GM12878 (cell line): ENCODE measurements around the gene SGTA. TPM values are rescaled to one million over a fixed set of nuclear protein-coding genes. Genes with fewer than 3 reads are reported as not detected.

ENCODE experiments used
- ATAC-seq: fragments of 200-7000 bp; cut with Tn5 transposase; 3 replicates; pipeline ENCODE4 v1.9.1; 2020; ENCODE audit warnings: mild to moderate bottlenecking, moderate library complexity
- BruUV-seq: library from RNA; stranded (reverse); fragments of 400-500 nt; replicated peaks from 2 replicates; lab custom pipeline; 2021; lab: Mats Ljungman, UMichigan
- CTCF ChIA-PET: fragments of 300-600 bp; sonication (Branson Sonifier 250); formaldehyde crosslinking; extraction: SDS; loops from one replicate; lab custom pipeline; 2021; ENCODE audit warnings: inconsistent platforms; lab: Yijun Ruan, JAX
- POLR2A ChIA-PET: fragments of 350-600 bp; formaldehyde crosslinking; extraction: SDS; loops from one replicate; lab custom pipeline; 2021; ENCODE audit warnings: inconsistent platforms; lab: Charles Lee
- RAD21 ChIA-PET: fragments of 300-600 bp; sonication (Branson Sonifier 250); formaldehyde crosslinking; loops from one replicate; lab custom pipeline; 2023; ENCODE audit warnings: antibody characterized with exemption; ENCODE audit not compliant: unreplicated experiment; lab: Charles Lee
- SMC1A ChIA-PET: fragments of 300-600 bp; sonication (Branson Sonifier 250); formaldehyde crosslinking; loops from one replicate; lab custom pipeline; 2023; ENCODE audit not compliant: unreplicated experiment, uncharacterized antibody; lab: Charles Lee
- DNase-seq: peaks from one replicate; pipeline ENCODE4 v3.0.0-alpha.2; 2011; ENCODE audit warnings: low read depth, low spot score
- FAIRE-seq: peaks from 3 replicates; lab custom pipeline; 2011; peaks lifted over from hg19 to GRCh38; lab: Jason Lieb, UNC
- H2AFZ ChIP-seq: 2 replicates; pipeline ENCODE4 v1.6.0; 2011; ENCODE audit warnings: low read depth, low read length, control low read depth; ENCODE audit not compliant: control insufficient read depth
- H3K27ac ChIP-seq: 2 replicates; pipeline ENCODE4 v1.5.1; 2011; ENCODE audit warnings: control low read depth; ENCODE audit not compliant: control insufficient read depth, insufficient read depth
- H3K27me3 ChIP-seq, 2 experiments: replicated peaks in 1 of 2; 2 replicates each; pipeline versions ENCODE4 v1.6.0 to v1.6.1; 2011; ENCODE audit warnings: low read length in 1 of 2; ENCODE audit not compliant: control insufficient read depth in 2 of 2, insufficient read depth in 2 of 2
- H3K36me3 ChIP-seq, 2 experiments: 2 replicates each; pipeline ENCODE4 v1.5.1; 2011; ENCODE audit warnings: low read length in 1 of 2; ENCODE audit not compliant: control insufficient read depth in 2 of 2, insufficient read depth in 2 of 2
- H3K4me1 ChIP-seq: 2 replicates; pipeline ENCODE4 v1.6.1; 2011; ENCODE audit warnings: mild to moderate bottlenecking, low read length, moderate library complexity, mixed read lengths; ENCODE audit not compliant: control insufficient read depth, insufficient read depth
- H3K4me2 ChIP-seq: 2 replicates; pipeline ENCODE4 v1.6.0; 2011; ENCODE audit warnings: control low read depth; ENCODE audit not compliant: control insufficient read depth, insufficient read depth
- H3K4me3 ChIP-seq: fragments of 200-600 bp; sonication (generic); 2 replicates; pipeline ENCODE4 v1.5.1; 2016
- H3K79me2 ChIP-seq: 2 replicates; pipeline ENCODE4 v1.6.0; 2011; ENCODE audit warnings: low read length; ENCODE audit not compliant: control insufficient read depth, insufficient read depth
- H3K9ac ChIP-seq: 2 replicates; pipeline ENCODE4 v1.8.0; 2011; ENCODE audit warnings: low read length, control low read depth, mixed read lengths; ENCODE audit not compliant: control insufficient read depth, insufficient read depth
- H3K9me3 ChIP-seq: replicated peaks from 3 replicates; pipeline ENCODE4 v1.5.1; 2011; ENCODE audit warnings: mild to moderate bottlenecking, low read length; ENCODE audit not compliant: control insufficient read depth, insufficient read depth
- H4K20me1 ChIP-seq: 2 replicates; pipeline ENCODE4 v1.6.0; 2011; ENCODE audit not compliant: control insufficient read depth, insufficient read depth
- CHD4 ChIP-seq: fragments of 200-600 bp; sonication (generic); IDR thresholded peaks from 2 replicates; pipeline ENCODE4 v1.6.1; 2016; ENCODE audit warnings: mild to moderate bottlenecking
- E4F1 ChIP-seq: fragments of 450-650 bp; IDR thresholded peaks from 2 replicates; pipeline ENCODE4 v1.6.1; 2018; ENCODE audit warnings: borderline replicate concordance, mild to moderate bottlenecking; ENCODE audit not compliant: partially characterized antibody
- IRF5 ChIP-seq: fragments of 450-650 bp; IDR thresholded peaks from 2 replicates; pipeline ENCODE4 v1.6.1; 2017; ENCODE audit warnings: borderline replicate concordance
- POLR2A ChIP-seq: IDR thresholded peaks from 2 replicates; pipeline ENCODE4 v1.6.1; 2011; ENCODE audit warnings: low read depth, mild to moderate bottlenecking, low read length
- SPI1 ChIP-seq: IDR thresholded peaks from 2 replicates; pipeline ENCODE4 v1.6.1; 2011; ENCODE audit warnings: low read depth, mild to moderate bottlenecking, low read length, moderate library complexity, borderline replicate concordance; ENCODE audit not compliant: insufficient read depth
- SRF ChIP-seq, 2 experiments: IDR thresholded peaks; 2 replicates each; pipeline ENCODE4 v1.6.1; 2011; ENCODE audit warnings: low read depth in 2 of 2, low read length in 2 of 2, mild to moderate bottlenecking in 1 of 2, moderate library complexity in 1 of 2
- WGBS: methylation state at CpG from one replicate; pipeline ENCODE4 v1.1.6; 2016; ENCODE audit warnings: low lambda C conversion rate; ENCODE audit not compliant: insufficient replicate concordance, insufficient coverage; ENCODE audit errors: missing lambda C conversion rate; 5-methylcytosine and 5-hydroxymethylcytosine counted together
- in situ Hi-C: fragments of 300-500 bp; cut with MboI; formaldehyde crosslinking; loops from 9 replicates; pipeline ENCODE4 v1.14.3; 2018; ENCODE audit warnings: mixed read lengths
- intact Hi-C: fragments of 100-400 bp; cut with micrococcal nuclease; formaldehyde crosslinking; loops from one replicate; pipeline ENCODE4 v1.14.2; 2022; ENCODE audit not compliant: unreplicated experiment
- polyA plus RNA-seq, 11 experiments: library from polyadenylated mRNA; depleted of rRNA in 4 of 11; unstranded in 6 of 11; stranded (reverse) in 5 of 11; fragments of >200 nt; fragmentation: Nextera tagmentation in 4 of 11; fragmentation: Illumina TruSeq in 1 of 11; extraction: Ambion mirVana in 4 of 11; extraction: Trizol in 1 of 11; gene quantifications; 1 replicate in 1 of 11; 2 replicates in 10 of 11; pipeline versions ENCODE4 v1.2.1 to v1.2.3, GENCODE V29; 2011 to 2016; ENCODE audit warnings: inconsistent platforms in 2 of 11, missing spikeins in 2 of 11, low read depth in 1 of 11
- total RNA-seq, 4 experiments: library from RNA; depleted of rRNA in 3 of 4; stranded (reverse); fragments of >200 nt in 3 of 4; fragmentation: Illumina TruSeq in 1 of 4; extraction: Trizol in 1 of 4; gene quantifications; 2 replicates each; pipeline versions ENCODE4 v1.2.1 to v1.2.3, GENCODE V29; 2013 to 2021

Gene SGTA
- total and polyA plus RNA-seq, 10 of the 15 experiments (the other 5 are each of a cell fraction or from before 2014, with no cell fraction given), result 2.0 to 102 (median 48.2) TPM

- CTCF ChIA-PET, result interaction anchor here (1.0 kb wide), 1 partner anchor 107 kb away, joined by 3 read pairs; no protein-coding TSS in a partner anchor
- Histone ChIP-seq H4K20me1 (no peaks in the 10 kb centered on the region), H3K4me3 (no peak overlapping the region), H3K36me3 (peaks cover 8 to 18% of the 10 kb centered on the region in 2 experiments; a peak in 3 of 4 replicates), H3K27ac (no peak overlapping the region), H2AFZ (no peak overlapping the region), H3K79me2 (no peaks in the 10 kb centered on the region), H3K4me1 (no peaks in the 10 kb centered on the region; the same call in 1 of the 2 replicates), H3K9ac (no peak overlapping the region), H3K9me3 (no peaks in the 10 kb centered on the region), H3K27me3 (no peaks in the 10 kb centered on the region)
- DNase-seq (no peak), ATAC-seq (no peak)
- SMC1A ChIA-PET, result no interaction called here
- in situ Hi-C loops, result loop anchor here (5.0 kb wide), 1 partner anchor 288 kb away; no protein-coding TSS in a partner anchor
- POLR2A ChIA-PET, result no interaction called here
- RAD21 ChIA-PET, result no interaction called here
- TF ChIP-seq IRF5, result no peak
- no peak for TF ChIP-seq SPI1
- no peak for TF ChIP-seq SRF (IDR thresholded peaks at IDR 0.05; ENCODE audit: low read depth in 2 of 2, low read length in 2 of 2)
- no peak for TF ChIP-seq CHD4
- no peak for TF ChIP-seq E4F1
- 0 out of 2 replicates have a peak, but pooled peaks have one; percentile 20 for TF ChIP-seq POLR2A
- TF ChIP-seq, all 136 proteins: peak for 1
- BruUV-seq, result TSS peak; percentile 45
- FAIRE-seq, result no peak
- intact Hi-C loops, result no loop called here
- WGBS, result 90% methylated on average over 43 of the region's 43 CpGs
- no peak overlapping the region for H3K4me2 ChIP-seq
Measured at GRCh38 chr19:2754659-2755447, 28.2 kb downstream of the SGTA start.
